HG02981 (cell line): ENCODE data around the gene DYNC2H1.
"Not testable (repeated sequence)": the region's sequence is repeated elsewhere in the genome, so short reads cannot be mapped to it uniquely, and the experiment has no call there.

Experiments
- ATAC-seq: cut with Tn5 transposase; IDR thresholded peaks from one replicate; pipeline ENCODE4 v1.9.1; 2021; ENCODE audit warnings: mild to moderate bottlenecking, moderate library complexity; ENCODE audit not compliant: unreplicated experiment

Gene DYNC2H1

DNA sequence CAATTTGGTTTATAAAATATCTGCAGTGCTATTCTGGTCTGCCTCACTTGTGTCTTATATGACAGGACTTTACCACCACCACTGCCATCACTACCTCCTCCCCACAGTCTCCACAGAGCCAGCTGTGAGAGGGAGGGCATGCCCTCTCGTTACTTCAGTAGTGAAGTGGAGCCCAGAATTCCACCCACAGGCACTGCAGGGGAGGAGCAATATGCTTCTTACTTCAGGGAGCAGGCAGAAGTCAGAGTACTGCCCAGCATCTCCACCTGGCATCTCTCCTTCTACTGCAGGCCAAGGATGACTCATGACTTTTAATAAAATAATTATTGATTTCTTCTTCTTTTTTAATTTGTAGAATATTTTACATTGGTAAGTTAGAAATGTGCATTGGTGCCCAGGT, 255.5 kb downstream of the DYNC2H1 start:
- no peak for ATAC-seq

DNA sequence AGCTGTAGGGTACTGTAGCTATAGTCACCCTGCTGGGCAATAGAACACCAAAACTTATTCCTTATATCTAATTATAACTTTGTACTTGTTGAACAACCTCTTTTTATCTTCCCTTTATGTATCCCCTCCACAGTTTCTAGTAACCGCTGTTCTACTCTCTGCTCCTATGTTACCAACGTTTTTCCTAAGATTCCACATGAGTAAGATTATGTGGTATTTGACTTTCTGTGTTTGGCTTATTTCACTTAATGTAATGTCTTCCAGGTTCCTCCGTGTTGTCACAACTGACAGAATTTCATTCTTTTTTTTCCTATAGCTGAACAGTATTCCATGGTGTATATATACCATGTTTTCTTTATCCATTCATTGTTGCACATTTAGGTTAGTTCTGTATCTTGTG, 258.4 kb downstream of the DYNC2H1 start:
- no peak for ATAC-seq

DNA sequence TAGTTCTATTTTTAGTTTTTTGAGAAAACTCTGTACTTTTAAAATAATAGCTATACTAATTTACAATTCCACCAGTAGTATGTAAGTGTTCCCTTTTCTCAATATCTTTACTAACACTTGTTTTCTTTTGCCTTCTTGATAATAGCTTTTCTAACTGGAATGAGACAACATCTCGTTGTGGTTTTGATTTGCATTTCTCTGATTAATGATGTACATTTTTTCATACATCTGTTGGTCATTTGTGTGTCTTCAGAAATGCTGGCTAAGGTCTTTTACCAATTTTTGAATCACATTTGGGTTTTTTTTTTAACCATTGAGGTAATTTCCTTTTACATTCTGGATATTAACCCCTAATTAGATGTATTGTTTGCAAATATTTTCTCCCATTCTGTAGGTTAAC, 258.9 kb downstream of the DYNC2H1 start:
- ATAC-seq = no peak

DNA sequence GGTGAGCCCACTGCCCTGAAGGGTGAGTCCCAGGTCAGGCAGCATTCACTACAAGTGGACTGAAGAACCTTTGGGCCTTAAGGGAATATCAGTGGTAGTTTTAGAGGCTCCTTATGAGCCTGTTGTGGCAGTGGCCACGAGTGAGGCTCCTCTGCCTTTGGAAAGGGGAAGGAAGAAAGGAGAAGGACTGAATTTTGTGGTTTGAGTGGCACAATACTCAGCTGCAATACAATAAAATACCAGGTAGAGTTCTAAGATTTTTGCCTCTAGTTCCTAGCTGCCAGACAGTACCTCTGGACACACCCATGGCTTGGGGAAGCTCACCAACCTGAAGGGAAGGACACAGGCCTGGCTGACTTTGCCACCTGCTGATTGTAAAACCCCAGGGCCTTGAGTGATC, 260.9 kb downstream of the DYNC2H1 start:
- no peak for ATAC-seq

DNA sequence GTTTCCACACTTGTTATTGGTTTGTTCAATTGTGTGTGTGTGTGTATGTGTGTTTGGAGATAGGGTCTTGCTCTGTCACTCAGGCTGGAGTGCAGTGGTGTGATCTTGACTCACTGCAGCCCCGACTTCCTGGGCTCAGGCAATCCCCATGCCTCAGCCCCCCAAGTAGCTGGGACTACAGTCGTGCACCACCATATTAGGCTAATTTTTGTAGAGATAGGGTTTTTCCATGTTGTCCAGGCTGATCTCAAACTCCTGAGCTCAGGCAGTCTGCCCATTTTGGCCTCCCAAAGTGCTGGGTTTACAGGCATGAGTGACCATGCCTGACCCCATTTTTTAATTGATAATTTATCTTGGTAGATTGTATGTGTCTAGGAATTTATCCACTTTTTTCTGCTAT, 263.7 kb downstream of the DYNC2H1 start:
- no peak for ATAC-seq

DNA sequence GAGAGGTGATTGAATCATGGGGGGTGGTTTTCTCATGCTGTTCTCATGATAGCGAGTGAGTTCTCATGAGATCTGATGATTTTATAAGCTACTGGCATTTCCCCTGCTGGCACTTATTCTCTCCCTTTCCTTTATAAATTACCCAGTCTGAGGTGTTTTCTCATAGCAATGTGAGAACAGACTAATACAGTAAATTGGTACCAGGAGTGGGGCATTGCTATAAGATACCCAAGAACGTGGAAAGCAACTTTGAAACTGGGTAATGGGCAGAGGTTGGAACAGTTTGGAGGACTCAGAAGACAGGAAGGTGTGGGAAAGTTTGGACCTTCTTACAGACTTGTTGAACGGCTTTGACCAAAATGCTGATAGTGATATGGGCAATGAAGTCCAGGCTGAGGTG, 265.0 kb downstream of the DYNC2H1 start:
- not testable (repeated sequence) for ATAC-seq

DNA sequence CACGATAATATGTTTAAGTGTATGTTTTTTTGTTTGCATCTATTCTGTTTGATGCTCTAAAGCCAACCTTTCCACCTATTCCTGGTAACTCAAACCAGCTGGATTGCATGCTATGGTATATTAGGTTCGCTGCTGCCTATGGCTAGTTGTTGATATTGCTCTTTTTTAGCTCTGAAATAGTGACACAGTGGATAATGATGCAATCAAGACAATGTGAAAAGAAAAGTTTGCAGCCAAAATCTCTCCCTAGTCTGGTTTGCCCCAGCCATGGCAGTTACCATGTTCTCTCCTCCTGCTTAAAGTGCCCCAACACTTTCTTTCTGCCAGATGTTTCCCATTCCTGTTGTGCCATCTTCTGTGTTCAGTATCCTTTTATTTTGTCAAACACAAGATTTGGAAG, 269.7 kb downstream of the DYNC2H1 start:
- ATAC-seq = no peak

DNA sequence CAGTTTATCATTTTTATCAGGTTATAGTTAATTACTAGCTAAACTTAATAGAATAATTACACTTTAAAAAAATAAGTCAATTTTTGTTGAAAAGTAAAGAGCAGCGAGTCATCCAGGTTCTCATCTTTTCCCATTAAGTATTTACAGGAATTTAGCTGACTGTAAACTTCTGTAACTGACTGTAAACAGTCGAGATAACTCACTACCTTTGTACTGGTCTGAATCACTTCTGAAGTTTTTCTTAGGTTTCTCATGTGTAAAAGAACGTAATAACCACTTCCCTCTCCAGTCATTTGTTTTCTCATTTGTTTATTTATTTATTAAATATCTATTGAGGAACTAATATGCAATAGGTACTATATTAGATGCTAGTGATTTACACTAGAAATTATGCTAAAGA, 270.8 kb downstream of the DYNC2H1 start:
- ATAC-seq = no peak

DNA sequence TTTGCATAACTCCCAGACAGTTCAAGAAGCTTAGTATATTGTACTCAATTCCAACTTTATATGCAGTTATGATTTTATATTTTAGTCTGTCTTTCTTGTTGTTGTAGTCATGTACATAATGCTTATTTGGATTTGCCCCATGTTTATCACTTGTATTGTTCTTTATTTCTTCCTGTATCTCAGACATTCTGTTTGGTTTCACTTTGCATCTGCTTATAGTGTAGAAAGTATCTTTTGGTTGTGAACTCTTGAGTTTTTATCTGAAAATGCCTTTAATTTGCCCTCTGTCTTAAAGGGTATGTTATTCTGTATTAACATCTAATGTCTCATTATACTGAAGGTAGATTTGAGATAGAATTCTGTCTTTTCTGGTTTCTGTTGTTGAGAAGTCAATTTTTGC, 275.4 kb downstream of the DYNC2H1 start:
- no peak for ATAC-seq

DNA sequence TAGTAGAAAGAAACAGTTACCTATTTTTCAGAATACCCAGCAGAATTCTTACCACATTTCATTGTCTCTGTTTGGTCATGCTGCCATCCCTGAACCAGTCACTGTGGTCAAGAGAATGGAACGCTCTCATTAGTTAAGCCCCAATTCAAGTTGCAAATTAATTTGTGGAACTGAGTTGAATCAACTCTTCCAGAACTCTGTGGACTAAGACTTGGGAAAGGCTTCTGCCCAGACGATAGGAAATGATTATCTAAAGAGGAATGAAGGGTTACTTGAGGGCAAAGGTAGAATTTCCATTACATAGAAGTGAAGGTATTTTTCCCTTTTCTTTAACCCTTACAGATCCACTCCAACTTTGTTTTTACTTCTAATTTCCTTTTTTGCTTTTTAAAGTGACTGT, 286.4 kb downstream of the DYNC2H1 start:
- ATAC-seq = no peak

DNA sequence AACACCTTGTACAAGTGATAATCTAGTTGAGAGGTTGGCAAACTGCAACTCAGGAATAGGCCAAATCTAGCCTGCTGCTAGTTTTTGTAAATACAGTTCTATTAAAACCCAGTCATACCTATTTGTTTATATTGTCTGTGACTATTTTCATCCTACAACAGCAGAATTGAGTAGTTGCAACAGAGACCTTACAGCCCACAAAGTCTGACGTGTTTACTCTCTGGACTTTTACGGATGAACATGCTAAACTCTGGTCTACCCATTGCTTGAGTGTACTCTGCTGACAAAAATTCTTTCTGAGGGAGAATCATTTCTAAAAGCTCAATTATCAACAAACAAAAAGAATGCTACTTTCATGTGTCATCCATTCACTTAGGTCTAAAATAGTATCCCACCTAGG, 287.0 kb downstream of the DYNC2H1 start:
- no peak for ATAC-seq

DNA sequence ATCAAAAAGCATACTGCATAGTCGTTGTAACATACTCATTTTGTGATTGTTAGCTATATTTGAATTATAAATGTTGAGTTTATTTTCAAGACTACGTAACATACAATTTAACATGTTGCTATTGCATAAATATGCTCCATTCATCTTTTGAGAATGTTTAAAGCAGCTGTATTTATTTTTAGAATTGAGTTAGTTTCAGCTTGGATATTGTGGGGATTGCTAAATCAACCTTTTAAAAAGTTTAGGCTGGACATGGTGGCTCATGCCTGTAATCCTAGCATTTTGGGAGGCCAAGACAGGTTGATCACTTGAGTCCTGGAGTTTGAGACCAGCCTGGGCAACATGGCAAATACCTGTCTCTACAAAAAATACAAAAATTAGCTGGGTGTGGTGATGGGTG, 288.1 kb downstream of the DYNC2H1 start:
- ATAC-seq = no peak

DNA sequence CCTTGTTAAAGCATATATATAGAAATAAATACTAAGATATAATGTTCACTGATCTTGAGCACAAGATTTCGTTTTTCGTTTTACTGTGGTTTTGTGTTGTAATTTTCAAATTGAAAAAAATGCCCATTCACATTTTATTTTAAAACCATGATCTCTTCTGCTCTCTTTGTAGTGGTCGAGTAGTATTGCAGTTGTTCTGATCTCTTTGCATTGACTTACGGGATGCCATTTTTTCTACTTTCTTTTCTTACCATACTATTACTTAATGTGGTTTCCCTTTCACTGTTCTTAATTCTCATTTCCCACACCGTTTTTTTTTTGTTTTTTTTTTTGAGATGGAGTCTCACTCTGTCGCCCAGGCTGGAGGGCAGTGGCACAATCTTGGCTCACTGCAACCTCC, 289.6 kb downstream of the DYNC2H1 start:
- no peak for ATAC-seq

DNA sequence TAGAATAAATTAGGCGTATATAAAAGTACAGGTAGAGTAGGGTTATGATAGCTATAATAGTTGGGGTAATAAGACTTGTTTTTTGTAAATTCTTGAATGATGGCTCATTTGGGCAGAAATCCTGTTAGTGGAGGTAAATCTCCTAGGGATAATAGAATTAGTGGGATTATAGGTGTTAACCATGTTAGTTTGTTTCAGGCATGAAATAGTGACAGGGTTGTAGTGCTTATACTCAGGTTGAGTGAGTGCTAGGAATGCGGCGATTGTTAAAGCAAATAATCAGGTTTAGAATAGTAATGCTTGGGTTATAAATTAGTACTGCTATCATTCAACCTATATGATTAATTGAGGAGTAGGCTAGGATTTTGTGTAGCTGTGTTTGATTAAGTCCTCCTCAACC, 297.1 kb downstream of the DYNC2H1 start:
- no peak for ATAC-seq

DNA sequence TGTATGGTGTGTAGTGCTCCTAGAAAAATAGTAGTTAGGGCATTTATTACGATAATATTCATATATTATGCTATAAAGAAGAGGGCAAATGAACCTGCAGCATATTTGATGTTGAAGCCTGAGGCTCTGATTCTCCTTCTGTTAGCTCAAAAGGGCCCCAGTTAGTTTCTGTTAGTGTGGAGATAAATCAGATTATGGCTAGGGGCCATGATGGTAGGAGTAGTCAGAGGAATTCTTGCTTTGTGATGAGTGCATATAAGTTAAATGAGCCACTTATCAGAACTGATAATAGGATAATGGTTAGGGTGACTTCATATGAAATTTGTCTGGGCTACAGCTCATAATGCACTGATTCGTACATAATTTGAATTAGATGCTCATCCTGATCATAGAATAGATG, 298.4 kb downstream of the DYNC2H1 start:
- ATAC-seq = no peak

DNA sequence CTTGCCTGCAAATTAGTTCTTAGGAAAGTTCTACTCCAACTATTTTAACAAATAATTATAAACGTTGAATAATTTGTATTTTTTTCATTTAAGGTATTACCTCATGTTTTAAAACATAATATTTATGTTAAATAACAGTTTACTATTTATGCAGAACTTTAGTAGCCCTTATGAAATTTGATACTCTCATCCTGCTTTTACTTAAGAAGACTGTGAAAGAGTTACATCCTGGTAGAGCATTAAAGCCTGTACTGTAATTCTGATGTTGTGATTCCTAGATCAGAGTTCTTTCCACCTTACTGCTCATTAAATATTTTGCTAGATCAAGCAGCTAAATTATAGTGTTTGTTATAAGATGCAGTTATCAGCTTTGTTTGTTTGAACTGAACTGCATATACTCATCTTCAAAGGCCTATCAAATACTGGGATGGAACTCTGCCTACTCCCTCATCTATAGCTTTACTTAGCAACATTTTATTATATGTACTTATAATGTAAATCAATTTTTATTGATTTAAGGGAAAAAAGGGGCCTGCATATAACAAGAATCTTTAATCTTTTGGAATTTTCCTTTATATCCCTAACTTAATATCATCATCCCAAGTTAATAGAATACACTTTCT, 304.2 kb downstream of the DYNC2H1 start:
- ATAC-seq = no peak

DNA sequence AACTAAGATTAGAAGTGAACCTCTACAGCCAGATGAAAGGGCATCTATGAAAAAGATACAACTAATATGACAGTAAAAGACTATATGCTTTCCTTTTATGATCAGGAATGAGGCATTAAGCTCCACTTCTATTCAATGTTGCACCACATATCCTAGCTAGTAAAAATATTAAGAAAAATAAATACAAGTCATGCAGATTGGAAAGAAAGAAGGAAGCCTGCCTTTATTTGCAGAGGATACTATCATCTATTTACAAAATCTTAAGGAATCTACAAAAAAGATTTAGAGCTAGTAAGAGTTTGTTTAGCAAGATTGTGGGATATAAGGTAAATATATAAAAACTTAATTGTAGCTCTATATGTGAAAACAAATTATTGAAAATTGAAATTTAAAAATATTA, 308.8 kb downstream of the DYNC2H1 start:
- ATAC-seq = no peak

DNA sequence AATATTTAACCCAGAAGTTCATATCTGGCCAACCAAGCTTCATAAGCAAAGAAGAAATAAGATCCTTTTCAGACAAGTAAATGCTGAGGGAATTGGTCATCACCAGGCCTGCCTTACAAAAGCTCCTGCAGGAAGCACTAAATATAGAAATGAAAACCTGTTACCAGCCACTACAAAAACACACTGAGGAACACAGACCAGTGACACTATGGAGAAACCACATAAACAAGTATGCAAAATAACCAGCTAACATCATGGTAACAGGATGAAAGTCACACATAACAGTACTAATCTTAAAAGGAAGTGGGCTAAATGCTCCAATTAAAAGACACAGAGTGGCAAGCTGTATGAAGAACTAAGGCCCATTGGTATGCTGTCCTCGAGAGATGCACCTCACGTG, 311.4 kb downstream of the DYNC2H1 start:
- no peak for ATAC-seq

DNA sequence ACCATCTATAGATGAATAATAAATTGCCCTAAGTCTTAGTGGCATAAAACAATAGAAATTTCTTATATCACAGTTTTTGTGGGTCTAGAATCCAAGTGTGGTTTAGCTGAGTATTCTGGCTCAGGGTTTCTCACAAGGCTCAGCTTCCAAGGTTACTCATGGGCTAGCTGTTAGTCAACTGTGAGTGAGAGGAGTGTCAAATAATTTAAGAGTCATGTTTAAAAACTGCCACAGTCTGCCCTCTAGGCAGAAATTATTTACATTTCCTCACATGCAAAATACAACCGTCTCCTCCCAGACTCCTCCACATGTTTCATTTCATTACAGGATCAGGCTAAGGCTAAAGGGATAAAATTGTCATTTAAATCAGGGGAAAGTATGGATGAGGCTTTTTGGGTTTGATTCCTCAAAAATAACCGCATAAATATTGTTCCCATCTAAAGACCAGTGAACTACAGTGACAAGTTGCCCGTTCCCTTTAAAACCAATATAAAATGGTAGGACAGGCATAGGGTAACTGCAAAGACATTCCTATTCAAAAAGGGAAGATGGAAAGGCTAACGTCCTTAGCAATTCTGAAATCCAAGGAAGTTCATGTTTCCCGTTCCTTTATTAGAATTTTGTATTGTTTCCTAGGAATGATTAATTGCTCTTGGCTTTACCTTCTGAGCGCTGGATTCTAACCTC, 324.3 kb downstream of the DYNC2H1 start:
- ATAC-seq = no peak

DNA sequence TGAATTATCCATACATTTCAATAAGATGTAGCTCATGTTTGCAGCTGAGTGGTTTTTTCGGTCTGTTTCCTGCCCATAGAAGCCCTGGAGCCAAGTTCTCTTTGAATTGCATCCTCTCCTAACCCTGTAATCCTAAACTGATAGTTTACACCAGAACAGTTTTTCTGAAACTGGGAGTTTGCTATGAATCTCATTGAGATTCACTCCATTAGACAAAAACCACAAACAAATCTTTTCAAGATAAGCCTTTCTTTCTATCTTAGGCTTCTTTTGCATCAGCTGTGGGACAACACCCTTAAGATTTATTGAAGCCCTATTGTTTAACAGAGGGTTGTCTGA, 324.8 kb downstream of the DYNC2H1 start:
- no peak for ATAC-seq

DNA sequence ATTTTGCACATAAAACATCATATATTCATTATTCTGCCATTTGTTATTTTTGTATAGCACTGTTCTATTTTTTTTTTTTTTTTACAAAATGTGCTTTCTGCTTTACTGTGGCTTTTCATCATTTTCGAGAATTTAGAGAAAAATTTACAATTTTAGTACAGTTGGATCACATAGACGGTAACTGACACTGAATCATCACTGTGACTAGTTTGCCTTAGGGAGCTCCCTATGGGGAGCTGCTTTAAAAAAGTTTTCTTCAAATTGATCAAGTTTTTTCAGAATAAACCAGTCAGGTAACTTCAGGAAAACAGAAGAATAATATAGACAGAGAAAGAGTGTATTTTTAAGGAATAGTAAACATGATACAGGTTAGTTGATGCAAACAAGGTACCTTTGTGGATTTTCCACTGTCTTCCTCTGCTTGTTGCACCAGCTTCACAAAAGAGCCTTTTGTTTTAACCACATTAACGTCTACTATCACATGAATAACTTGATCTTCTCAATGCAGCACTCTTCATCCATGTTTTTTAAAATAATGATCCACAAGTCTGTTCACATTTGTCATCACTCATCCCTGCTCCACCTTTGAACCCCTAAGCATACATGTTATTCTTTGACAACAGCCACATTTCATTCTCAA, 327.0 kb downstream of the DYNC2H1 start:
- no peak for ATAC-seq

DNA sequence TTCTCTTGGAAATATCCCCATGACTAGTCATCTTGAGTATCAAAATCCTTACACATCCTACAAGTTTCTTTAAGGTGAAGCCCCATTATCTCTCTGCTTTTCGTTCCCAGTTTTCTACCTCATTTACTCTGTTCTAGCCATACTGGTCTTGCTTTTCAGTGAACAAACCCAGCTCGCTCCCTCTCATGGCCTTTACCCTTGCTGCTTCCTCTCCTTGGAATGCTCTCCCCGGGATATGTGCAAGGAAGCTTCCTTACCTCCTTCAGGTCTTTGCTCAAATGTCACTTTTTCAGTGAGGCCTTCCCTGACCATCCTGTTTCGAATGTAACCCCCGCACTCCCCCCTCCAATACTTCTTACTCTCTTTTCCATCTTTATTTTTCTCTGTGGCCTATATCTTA, 331.8 kb downstream of the DYNC2H1 start:
- no peak for ATAC-seq

DNA sequence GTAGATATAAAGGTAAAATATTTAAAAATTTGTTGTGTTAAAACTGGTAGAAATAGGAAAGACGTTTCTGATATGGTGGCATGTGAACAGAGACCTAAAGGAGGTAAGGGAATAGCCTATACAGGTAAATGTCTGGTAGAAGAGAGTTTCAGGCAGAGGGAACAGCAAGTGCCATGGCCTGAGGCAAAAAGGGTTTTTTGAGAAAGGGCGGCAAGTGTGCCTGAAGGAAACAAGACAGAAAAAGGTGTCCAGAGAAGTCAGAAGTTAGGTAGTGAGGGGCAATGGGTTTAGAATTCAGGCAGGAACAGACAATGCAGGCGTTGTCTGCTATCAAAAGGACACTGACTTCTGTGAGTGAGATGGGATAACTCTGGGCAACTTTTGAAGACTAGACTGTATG, 339.7 kb downstream of the DYNC2H1 start:
- no peak for ATAC-seq
